AG04449 (cell line): ENCODE results near the gene TRABD2B.

Source experiments
- CTCF ChIA-PET: fragments of 350-600 bp; formaldehyde crosslinking; extraction: SDS; loops from one replicate; lab custom pipeline; 2021; ENCODE audit warnings: antibody characterized with exemption; lab: Yijun Ruan, JAX
- POLR2A ChIA-PET: fragments of 400-600, 350-600 bp; formaldehyde crosslinking; extraction: SDS; loops from one replicate; lab custom pipeline; 2020; ENCODE audit warnings: antibody characterized with exemption, inconsistent platforms; lab: Yijun Ruan, JAX
- DNase-seq: peaks from one replicate; pipeline ENCODE4 v3.0.0-alpha.2; 2010; ENCODE audit warnings: low read depth, low spot score
- H3K4me3 ChIP-seq: 2 replicates; pipeline ENCODE4 v1.5.1; 2011; ENCODE audit warnings: low read depth, mild to moderate bottlenecking, control low read depth, low read length
- TF ChIP-seq, protein P1 (sequence below): IDR thresholded peaks from one replicate; pipeline ENCODE4 v1.5.1; 2011; ENCODE audit warnings: mild to moderate bottlenecking, moderate library complexity, low read length, control low read depth, inconsistent platforms; ENCODE audit not compliant: insufficient read depth; ENCODE audit errors: missing control alignments

Gene TRABD2B

DNA sequence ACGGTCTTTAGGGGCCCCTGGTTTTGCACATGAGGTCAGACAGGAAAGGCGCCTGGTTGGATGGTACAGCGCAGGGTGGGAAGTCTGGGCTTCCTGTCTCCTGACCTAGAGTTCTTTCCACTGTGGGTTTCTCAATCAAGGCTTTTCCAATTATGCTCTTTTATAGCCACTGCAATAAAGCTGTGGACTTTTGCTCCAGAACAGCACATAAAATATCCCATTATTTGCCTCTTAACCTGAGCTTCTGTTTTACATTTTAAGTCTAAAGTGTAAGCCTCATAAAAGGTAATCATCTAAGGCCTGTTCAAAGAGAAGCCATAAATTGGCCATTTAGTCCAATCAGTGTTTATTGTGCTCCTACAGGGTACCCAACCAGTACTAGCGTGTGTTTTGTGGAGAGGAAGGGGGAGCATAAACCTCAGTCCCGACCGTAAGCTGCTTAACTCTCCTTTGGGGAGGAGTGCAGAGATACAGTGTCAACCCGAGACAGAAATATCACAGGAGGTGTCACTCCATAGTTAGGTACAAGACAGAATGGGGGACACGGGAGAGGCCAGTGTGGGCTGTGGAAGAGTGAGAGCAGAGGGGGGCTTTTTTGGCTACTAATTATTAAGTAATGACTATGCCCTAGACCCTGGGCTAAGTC lies 270.0 kb downstream of the TRABD2B start:
- ChIA-PET CTCF (interaction anchor here (0.9 to 12.2 kb wide), 20 partner anchors 11 to 552 kb away, joined by 3 to 266 read pairs (median 6); partner anchors contain the start of gene FOXD2), POLR2A (no interaction called here)
- no peak overlapping the region for H3K4me3 ChIP-seq
- TF ChIP-seq, protein P1, sequence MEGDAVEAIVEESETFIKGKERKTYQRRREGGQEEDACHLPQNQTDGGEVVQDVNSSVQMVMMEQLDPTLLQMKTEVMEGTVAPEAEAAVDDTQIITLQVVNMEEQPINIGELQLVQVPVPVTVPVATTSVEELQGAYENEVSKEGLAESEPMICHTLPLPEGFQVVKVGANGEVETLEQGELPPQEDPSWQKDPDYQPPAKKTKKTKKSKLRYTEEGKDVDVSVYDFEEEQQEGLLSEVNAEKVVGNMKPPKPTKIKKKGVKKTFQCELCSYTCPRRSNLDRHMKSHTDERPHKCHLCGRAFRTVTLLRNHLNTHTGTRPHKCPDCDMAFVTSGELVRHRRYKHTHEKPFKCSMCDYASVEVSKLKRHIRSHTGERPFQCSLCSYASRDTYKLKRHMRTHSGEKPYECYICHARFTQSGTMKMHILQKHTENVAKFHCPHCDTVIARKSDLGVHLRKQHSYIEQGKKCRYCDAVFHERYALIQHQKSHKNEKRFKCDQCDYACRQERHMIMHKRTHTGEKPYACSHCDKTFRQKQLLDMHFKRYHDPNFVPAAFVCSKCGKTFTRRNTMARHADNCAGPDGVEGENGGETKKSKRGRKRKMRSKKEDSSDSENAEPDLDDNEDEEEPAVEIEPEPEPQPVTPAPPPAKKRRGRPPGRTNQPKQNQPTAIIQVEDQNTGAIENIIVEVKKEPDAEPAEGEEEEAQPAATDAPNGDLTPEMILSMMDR = no peak
- DNase-seq = no peak

DNA sequence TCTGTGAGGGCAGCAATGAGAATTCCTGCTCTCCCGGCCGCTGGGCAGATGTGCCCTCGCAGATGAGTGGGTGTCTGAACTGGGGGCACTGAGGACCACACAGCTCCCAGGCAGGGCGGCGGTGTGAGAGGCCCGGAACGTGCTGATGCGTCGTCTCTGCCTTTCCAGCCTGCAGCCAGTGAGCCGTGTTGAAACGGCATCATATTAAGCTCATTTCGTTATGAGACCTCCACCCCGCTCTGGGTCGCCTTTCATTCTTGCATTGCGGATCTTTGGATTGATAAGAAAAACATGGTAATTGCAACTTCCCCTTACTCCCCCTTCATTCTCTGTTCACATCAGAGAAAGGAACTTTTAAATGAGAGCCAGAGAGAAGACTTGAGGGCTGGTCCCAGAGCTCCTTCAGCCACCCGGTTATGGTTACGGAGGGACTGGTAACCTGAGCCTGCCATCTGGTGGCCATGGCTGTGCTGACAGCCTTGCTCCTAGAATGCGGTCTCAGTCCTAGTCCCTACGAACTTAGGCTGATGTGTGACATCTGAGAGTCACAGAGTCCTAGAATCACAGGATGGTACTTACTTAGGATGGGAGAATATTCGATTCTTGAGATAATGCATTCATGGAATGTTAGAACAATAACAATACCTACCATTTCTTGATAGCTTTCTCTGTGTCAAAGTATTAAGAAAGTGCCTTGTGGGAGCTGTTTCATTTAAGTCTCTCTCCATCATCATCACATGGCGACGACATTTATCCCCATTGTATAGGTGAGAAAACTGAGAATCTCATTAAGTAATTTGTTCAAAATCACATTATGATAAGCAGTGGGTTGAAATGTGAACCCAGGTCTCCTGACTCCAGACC lies 271.0 kb downstream of the TRABD2B start:
- DNase-seq = no peak
- TF ChIP-seq, protein P1 = peak; percentile 93
- H3K4me3 ChIP-seq = no peak overlapping the region
- ChIA-PET CTCF (interaction anchor here (0.6 to 12.2 kb wide), 48 partner anchors 9 to 1047 kb away, joined by 3 to 266 read pairs (median 4); partner anchors contain the start of genes CMPK1 and FOXD2), POLR2A (interaction anchor here (0.8 kb wide), 1 partner anchor 337 kb away, joined by 3 read pairs; no protein-coding TSS in a partner anchor)

DNA sequence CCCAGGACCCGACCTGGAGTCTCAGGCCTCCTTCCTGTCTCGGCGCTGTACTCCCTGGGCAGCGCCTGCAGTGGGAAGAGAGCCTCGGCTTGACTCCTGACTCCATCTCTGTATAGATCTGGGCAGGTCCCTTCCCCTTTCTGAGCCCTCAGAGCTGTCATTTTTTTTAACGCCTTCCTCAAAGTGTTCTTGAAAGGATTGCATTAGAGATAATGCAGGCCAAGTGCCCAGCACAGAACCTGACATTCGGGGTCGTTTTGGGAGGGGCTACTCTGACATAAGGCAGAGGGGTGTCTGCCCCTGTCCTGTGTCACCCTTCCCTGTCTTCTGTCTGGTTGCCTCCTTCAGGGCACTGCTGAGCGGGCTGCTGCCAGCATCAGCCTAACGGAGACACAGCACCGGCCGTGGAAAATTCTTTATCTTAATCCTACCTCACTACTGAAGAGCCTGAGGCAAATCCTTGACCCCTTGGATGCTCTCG lies 271.6 kb downstream of the TRABD2B start:
- ChIA-PET POLR2A (interaction anchor here (0.8 kb wide), 1 partner anchor 337 kb away, joined by 3 read pairs; no protein-coding TSS in a partner anchor), CTCF (interaction anchor here (0.6 to 12.2 kb wide), 44 partner anchors 9 to 1047 kb away, joined by 3 to 266 read pairs (median 4); partner anchors contain the start of genes CMPK1 and FOXD2)
- no peak for DNase-seq
- no peak overlapping the region for H3K4me3 ChIP-seq
- TF ChIP-seq, protein P1 = no peak

DNA sequence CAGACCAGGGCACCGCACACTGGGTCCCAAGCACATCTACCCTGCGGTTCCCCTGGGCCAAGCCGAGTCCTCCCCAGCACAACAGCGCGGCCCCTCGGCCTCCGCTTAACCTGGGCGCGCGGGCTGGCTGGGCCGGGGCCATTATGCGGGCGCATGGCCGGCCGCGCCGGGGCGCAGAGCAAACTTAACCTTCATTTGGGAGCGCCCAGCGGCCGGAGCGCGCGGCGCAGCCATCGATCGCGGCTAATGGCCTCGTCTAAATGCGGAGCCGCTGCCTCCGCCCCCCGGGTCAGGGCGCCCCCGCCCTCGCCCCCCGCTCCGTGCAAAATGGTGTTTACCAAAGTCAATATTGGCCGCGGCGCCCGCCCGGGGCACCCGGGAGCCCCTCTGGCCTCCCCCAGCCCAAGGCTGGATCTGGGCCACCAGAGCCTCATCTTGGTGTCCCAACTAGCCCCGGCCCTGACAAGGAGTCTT lies 272.1 kb downstream of the TRABD2B start:
- no peak for DNase-seq
- TF ChIP-seq, protein P1 = no peak
- POLR2A ChIA-PET = no interaction called here
- no peak overlapping the region for H3K4me3 ChIP-seq
- CTCF ChIA-PET = interaction anchor here (1.2 to 12.2 kb wide), 6 partner anchors 9 to 532 kb away, joined by 3 to 266 read pairs (median 16); partner anchors contain the start of gene FOXD2

DNA sequence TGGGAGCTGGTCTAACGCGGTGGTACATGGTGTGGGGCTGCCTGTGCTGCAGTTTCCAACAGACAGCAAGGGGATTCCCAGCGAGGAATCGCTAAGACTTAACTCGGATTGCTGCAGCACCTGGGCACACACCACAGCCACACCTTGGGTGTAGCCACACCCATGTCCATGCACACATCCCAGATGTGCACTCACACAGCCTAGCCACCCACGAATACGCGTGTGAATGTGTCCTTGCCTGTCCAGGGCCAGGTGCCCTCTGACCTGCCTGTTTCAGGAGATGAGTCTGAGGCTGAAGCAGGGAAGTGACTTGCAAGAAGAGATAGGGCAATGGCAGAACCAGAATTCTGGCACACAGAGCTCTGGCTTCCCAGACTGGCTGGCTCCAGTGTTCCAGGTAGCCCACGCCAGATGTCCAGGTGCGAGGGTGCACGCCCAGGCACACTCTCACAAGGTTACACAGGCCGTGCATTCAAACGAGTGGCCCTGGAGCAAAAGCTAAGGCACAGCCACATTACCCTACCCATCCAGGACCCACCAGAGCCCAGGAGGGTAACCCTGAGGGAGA lies 272.7 kb downstream of the TRABD2B start:
- POLR2A ChIA-PET = no interaction called here

More for the DNA sequence above, 272.7 kb downstream of the TRABD2B start:
- no peak overlapping the region for H3K4me3 ChIP-seq
- TF ChIP-seq, protein P1 = no peak
- DNase-seq = no peak
- CTCF ChIA-PET = interaction anchor here (2.9 to 12.2 kb wide), 3 partner anchors 13 to 531 kb away, joined by 10 to 266 read pairs (median 26); partner anchors contain the start of gene FOXD2
